ENCODE measurements around the gene PCGF1. TPM values are rescaled to one million over a fixed set of nuclear protein-coding genes. Genes with fewer than 3 reads are reported as not detected.

Gene PCGF1
- total and polyA plus RNA-seq, 2 of the 13 experiments (the other 11 are each of a cell fraction or from before 2014, with no cell fraction given), result 20.4 to 22.6 TPM

DNA sequence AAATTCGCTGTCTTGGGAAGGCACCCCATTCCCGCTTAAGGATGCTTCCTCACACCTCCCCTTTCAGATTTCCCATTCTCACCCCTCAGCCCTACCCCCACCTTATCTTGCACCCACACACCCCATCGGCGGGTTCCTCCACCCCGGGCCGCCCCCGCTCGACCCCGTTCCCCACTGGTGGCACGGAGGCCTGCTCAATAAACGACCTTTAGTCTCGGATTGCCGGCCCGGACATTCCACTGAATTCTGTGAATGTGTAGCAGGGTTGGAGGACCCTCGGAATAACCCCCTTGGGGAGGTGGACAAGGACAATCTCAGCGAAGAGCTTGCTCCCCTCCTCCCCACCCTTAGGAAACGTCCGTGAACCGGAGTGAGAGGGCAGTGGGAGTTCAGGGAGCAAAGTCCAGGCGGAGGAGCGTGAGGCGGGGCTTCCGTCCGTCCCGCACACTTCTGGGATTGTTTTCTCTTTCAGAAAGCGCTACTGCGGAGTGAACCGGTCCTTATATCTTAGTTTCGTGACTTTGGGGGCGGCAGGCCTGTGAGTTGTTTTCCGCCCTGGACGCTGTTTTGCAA, 5.3 kb downstream of the PCGF1 start (continued):
- TF ChIP-seq, protein P1, sequence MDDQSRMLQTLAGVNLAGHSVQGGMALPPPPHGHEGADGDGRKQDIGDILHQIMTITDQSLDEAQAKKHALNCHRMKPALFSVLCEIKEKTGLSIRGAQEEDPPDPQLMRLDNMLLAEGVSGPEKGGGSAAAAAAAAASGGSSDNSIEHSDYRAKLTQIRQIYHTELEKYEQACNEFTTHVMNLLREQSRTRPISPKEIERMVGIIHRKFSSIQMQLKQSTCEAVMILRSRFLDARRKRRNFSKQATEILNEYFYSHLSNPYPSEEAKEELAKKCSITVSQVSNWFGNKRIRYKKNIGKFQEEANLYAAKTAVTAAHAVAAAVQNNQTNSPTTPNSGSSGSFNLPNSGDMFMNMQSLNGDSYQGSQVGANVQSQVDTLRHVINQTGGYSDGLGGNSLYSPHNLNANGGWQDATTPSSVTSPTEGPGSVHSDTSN (CRISPR knock-in tag; IDR thresholded peaks at IDR 0.05; ENCODE audit: borderline replicate concordance), result no peak
- TF ChIP-seq, protein P2, sequence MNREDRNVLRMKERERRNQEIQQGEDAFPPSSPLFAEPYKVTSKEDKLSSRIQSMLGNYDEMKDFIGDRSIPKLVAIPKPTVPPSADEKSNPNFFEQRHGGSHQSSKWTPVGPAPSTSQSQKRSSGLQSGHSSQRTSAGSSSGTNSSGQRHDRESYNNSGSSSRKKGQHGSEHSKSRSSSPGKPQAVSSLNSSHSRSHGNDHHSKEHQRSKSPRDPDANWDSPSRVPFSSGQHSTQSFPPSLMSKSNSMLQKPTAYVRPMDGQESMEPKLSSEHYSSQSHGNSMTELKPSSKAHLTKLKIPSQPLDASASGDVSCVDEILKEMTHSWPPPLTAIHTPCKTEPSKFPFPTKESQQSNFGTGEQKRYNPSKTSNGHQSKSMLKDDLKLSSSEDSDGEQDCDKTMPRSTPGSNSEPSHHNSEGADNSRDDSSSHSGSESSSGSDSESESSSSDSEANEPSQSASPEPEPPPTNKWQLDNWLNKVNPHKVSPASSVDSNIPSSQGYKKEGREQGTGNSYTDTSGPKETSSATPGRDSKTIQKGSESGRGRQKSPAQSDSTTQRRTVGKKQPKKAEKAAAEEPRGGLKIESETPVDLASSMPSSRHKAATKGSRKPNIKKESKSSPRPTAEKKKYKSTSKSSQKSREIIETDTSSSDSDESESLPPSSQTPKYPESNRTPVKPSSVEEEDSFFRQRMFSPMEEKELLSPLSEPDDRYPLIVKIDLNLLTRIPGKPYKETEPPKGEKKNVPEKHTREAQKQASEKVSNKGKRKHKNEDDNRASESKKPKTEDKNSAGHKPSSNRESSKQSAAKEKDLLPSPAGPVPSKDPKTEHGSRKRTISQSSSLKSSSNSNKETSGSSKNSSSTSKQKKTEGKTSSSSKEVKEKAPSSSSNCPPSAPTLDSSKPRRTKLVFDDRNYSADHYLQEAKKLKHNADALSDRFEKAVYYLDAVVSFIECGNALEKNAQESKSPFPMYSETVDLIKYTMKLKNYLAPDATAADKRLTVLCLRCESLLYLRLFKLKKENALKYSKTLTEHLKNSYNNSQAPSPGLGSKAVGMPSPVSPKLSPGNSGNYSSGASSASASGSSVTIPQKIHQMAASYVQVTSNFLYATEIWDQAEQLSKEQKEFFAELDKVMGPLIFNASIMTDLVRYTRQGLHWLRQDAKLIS (CRISPR knock-in tag; IDR thresholded peaks at IDR 0.05), result no peak; the same call in 1 of the 2 replicates
- TF ChIP-seq NAIF1 (CRISPR knock-in tag; IDR thresholded peaks at IDR 0.05; ENCODE audit: borderline replicate concordance) (peak; percentile 46; the same call in 1 of the 2 replicates), GATAD1 (CRISPR knock-in tag; IDR thresholded peaks at IDR 0.05) (peak; percentile 77), ZNF367 (CRISPR knock-in tag; IDR thresholded peaks at IDR 0.05; ENCODE audit: borderline replicate concordance) (no peak), ZNF549 (CRISPR knock-in tag; IDR thresholded peaks at IDR 0.05) (no peak), LCORL (IDR thresholded peaks at IDR 0.05) (peak; percentile 49; the same call in 1 of the 2 replicates), LCORL (CRISPR knock-in tag; IDR thresholded peaks at IDR 0.05) (peak; percentile 36; the same call in 1 of the 2 replicates)
- TF ChIP-seq, protein P3, sequence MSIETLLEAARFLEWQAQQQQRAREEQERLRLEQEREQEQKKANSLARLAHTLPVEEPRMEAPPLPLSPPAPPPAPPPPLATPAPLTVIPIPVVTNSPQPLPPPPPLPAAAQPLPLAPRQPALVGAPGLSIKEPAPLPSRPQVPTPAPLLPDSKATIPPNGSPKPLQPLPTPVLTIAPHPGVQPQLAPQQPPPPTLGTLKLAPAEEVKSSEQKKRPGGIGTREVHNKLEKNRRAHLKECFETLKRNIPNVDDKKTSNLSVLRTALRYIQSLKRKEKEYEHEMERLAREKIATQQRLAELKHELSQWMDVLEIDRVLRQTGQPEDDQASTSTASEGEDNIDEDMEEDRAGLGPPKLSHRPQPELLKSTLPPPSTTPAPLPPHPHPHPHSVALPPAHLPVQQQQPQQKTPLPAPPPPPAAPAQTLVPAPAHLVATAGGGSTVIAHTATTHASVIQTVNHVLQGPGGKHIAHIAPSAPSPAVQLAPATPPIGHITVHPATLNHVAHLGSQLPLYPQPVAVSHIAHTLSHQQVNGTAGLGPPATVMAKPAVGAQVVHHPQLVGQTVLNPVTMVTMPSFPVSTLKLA (IDR thresholded peaks at IDR 0.05), result no peak
- TF ChIP-seq, protein P4, sequence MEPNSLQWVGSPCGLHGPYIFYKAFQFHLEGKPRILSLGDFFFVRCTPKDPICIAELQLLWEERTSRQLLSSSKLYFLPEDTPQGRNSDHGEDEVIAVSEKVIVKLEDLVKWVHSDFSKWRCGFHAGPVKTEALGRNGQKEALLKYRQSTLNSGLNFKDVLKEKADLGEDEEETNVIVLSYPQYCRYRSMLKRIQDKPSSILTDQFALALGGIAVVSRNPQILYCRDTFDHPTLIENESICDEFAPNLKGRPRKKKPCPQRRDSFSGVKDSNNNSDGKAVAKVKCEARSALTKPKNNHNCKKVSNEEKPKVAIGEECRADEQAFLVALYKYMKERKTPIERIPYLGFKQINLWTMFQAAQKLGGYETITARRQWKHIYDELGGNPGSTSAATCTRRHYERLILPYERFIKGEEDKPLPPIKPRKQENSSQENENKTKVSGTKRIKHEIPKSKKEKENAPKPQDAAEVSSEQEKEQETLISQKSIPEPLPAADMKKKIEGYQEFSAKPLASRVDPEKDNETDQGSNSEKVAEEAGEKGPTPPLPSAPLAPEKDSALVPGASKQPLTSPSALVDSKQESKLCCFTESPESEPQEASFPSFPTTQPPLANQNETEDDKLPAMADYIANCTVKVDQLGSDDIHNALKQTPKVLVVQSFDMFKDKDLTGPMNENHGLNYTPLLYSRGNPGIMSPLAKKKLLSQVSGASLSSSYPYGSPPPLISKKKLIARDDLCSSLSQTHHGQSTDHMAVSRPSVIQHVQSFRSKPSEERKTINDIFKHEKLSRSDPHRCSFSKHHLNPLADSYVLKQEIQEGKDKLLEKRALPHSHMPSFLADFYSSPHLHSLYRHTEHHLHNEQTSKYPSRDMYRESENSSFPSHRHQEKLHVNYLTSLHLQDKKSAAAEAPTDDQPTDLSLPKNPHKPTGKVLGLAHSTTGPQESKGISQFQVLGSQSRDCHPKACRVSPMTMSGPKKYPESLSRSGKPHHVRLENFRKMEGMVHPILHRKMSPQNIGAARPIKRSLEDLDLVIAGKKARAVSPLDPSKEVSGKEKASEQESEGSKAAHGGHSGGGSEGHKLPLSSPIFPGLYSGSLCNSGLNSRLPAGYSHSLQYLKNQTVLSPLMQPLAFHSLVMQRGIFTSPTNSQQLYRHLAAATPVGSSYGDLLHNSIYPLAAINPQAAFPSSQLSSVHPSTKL (CRISPR knock-in tag; IDR thresholded peaks at IDR 0.05), result peak; percentile 78
- TF ChIP-seq, protein P5, sequence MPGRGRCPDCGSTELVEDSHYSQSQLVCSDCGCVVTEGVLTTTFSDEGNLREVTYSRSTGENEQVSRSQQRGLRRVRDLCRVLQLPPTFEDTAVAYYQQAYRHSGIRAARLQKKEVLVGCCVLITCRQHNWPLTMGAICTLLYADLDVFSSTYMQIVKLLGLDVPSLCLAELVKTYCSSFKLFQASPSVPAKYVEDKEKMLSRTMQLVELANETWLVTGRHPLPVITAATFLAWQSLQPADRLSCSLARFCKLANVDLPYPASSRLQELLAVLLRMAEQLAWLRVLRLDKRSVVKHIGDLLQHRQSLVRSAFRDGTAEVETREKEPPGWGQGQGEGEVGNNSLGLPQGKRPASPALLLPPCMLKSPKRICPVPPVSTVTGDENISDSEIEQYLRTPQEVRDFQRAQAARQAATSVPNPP (CRISPR knock-in tag; IDR thresholded peaks at IDR 0.05), result no peak
- TF ChIP-seq, protein P6, sequence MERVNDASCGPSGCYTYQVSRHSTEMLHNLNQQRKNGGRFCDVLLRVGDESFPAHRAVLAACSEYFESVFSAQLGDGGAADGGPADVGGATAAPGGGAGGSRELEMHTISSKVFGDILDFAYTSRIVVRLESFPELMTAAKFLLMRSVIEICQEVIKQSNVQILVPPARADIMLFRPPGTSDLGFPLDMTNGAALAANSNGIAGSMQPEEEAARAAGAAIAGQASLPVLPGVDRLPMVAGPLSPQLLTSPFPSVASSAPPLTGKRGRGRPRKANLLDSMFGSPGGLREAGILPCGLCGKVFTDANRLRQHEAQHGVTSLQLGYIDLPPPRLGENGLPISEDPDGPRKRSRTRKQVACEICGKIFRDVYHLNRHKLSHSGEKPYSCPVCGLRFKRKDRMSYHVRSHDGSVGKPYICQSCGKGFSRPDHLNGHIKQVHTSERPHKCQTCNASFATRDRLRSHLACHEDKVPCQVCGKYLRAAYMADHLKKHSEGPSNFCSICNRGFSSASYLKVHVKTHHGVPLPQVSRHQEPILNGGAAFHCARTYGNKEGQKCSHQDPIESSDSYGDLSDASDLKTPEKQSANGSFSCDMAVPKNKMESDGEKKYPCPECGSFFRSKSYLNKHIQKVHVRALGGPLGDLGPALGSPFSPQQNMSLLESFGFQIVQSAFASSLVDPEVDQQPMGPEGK (CRISPR knock-in tag; IDR thresholded peaks at IDR 0.05), result peak; percentile 96
